Testis (tissue), 2 donors: ENCODE measurements around the gene GATB.

Experiments
- CTCF ChIP-seq, 3 experiments: fragments of 450-650 bp in 2 of 3; fragments of 200-600 bp in 1 of 3; sonication (generic) in 1 of 3; IDR thresholded peaks; one replicate each; pipeline ENCODE4 v1.5.1; 2016 to 2019; ENCODE audit warnings: antibody characterized with exemption in 3 of 3, mild to moderate bottlenecking in 2 of 3, moderate library complexity in 1 of 3
- POLR2A ChIP-seq: fragments of 450-650 bp; IDR thresholded peaks from one replicate; pipeline ENCODE4 v1.6.1; 2017; ENCODE audit warnings: antibody characterized with exemption, mild to moderate bottlenecking, moderate library complexity

GRCh38 chr4:151736361-151736760, 24.4 kb downstream of the GATB start:
- TF ChIP-seq CTCF (IDR thresholded peaks at IDR 0.05): no peak
- no peak for TF ChIP-seq POLR2A
